HCT116 (cell line): ENCODE measurements around the gene TCEAL6. TPM values are rescaled to one million over a fixed set of nuclear protein-coding genes. Genes with fewer than 3 reads are reported as not detected.

Source experiments
- CBX3 ChIP-seq: IDR thresholded peaks from 2 replicates; pipeline ENCODE4 v1.6.1; 2012; ENCODE audit warnings: low read depth
- ELF1 ChIP-seq: IDR thresholded peaks from 2 replicates; pipeline ENCODE4 v1.6.1; 2012; ENCODE audit warnings: low read depth, borderline replicate concordance
- EZH2phosphoT487 ChIP-seq: fragments of 200-600 bp; IDR thresholded peaks from 2 replicates; pipeline ENCODE4 v1.6.1; 2018; ENCODE audit warnings: antibody characterized with exemption, borderline replicate concordance
- JUND ChIP-seq: IDR thresholded peaks from 2 replicates; pipeline ENCODE4 v1.6.1; 2012
- SP1 ChIP-seq: IDR thresholded peaks from 2 replicates; pipeline ENCODE4 v1.6.1; 2012; ENCODE audit warnings: low read depth
- TCF7L2 ChIP-seq: IDR thresholded peaks from 2 replicates; pipeline ENCODE4 v1.7.0; 2011; ENCODE audit warnings: borderline replicate concordance, inconsistent platforms; ENCODE audit not compliant: insufficient read depth, insufficient read length; ENCODE audit errors: extremely low read depth
- total RNA-seq: library from RNA; stranded (reverse); gene quantifications from one replicate; pipeline ENCODE4 v1.2.1, GENCODE V29; 2021; ENCODE audit not compliant: unreplicated experiment
- TF ChIP-seq, protein P1 (sequence below), 3 experiments: fragments of 200-600 bp in 1 of 3; sonication (generic) in 1 of 3; IDR thresholded peaks in 2 of 3; conservative IDR thresholded peaks in 1 of 3; 2 replicates each; pipeline ENCODE4 v1.5.1; 2012 to 2017; ENCODE audit warnings: low read depth in 2 of 3, low read length in 2 of 3, antibody characterized with exemption in 1 of 3, borderline replicate concordance in 1 of 3, control low read depth in 1 of 3, mild to moderate bottlenecking in 1 of 3, mixed read lengths in 1 of 3, mixed run types in 1 of 3, moderate library complexity in 1 of 3; ENCODE audit not compliant: insufficient read depth in 1 of 3
- TF ChIP-seq, protein P2 (sequence below): IDR thresholded peaks from 2 replicates; pipeline ENCODE4 v1.6.1; 2011; ENCODE audit warnings: mild to moderate bottlenecking, low read length, moderate library complexity; ENCODE audit not compliant: insufficient replicate concordance; ENCODE audit errors: extremely low read depth

TCEAL6 gene
- total RNA-seq, 1 experiment from 2014 or later, result not detected

- TF ChIP-seq, protein P1, sequence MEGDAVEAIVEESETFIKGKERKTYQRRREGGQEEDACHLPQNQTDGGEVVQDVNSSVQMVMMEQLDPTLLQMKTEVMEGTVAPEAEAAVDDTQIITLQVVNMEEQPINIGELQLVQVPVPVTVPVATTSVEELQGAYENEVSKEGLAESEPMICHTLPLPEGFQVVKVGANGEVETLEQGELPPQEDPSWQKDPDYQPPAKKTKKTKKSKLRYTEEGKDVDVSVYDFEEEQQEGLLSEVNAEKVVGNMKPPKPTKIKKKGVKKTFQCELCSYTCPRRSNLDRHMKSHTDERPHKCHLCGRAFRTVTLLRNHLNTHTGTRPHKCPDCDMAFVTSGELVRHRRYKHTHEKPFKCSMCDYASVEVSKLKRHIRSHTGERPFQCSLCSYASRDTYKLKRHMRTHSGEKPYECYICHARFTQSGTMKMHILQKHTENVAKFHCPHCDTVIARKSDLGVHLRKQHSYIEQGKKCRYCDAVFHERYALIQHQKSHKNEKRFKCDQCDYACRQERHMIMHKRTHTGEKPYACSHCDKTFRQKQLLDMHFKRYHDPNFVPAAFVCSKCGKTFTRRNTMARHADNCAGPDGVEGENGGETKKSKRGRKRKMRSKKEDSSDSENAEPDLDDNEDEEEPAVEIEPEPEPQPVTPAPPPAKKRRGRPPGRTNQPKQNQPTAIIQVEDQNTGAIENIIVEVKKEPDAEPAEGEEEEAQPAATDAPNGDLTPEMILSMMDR (IDR thresholded peaks at IDR 0.05 in 2 of 3, conservative IDR thresholded peaks at IDR 0.05 in 1 of 3; ENCODE audit: borderline replicate concordance in 1 of 3, insufficient read depth in 1 of 3, low read depth in 2 of 3, low read length in 2 of 3), result no peak
- TF ChIP-seq JUND (no peak), CBX3 (no peak), SP1 (no peak), EZH2phosphoT487 (no peak), TCF7L2 (no peak), ELF1 (no peak)
- TF ChIP-seq, protein P2, sequence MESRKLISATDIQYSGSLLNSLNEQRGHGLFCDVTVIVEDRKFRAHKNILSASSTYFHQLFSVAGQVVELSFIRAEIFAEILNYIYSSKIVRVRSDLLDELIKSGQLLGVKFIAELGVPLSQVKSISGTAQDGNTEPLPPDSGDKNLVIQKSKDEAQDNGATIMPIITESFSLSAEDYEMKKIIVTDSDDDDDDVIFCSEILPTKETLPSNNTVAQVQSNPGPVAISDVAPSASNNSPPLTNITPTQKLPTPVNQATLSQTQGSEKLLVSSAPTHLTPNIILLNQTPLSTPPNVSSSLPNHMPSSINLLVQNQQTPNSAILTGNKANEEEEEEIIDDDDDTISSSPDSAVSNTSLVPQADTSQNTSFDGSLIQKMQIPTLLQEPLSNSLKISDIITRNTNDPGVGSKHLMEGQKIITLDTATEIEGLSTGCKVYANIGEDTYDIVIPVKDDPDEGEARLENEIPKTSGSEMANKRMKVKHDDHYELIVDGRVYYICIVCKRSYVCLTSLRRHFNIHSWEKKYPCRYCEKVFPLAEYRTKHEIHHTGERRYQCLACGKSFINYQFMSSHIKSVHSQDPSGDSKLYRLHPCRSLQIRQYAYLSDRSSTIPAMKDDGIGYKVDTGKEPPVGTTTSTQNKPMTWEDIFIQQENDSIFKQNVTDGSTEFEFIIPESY, result no peak
Observed at GRCh38 chrX:102154900-102155805, 12.9 kb upstream of the TCEAL6 start (continued).
